Melanocyte of skin (primary cell): ENCODE results near the gene ACOT13. TPM values are rescaled to one million over a fixed set of nuclear protein-coding genes. Genes with fewer than 3 reads are reported as not detected.

Source experiments
- total RNA-seq, 2 donors: library from RNA; depleted of rRNA; stranded (reverse); fragments of >200 nt; gene quantifications; 2 replicates each; pipeline ENCODE4 v1.2.3, GENCODE V29; 2012

The ACOT13 gene
- 1 to 10 TPM; 5.9 to 7.7 TPM for total RNA-seq

GRCh38 chr6:24666641-24667377 lies at the start of gene ACOT13, which contains the start of gene TDP2:
ACOT13 (plus strand) TSS chr6:24667077; CDS start chr6:24667264, 187 bp downstream.
TDP2 (minus strand) TSS chr6:24666899; CDS start chr6:24666862, 37 bp downstream.

GRCh38 chr6:24719125-24719971 lies 52.5 kb downstream of the ACOT13 start, which contains the start of gene C6orf62:
C6orf62 (minus strand) TSS chr6:24719154; CDS start chr6:24718668, 486 bp downstream.

Other genes starting within 250 kb of the ACOT13 start
- under 1 TPM in 1 of 2 donors, not detected in 1; 0.34 TPM for gene GPLD1, start 177.5 kb upstream of the ACOT13 start, total RNA-seq
- 1 to 10 TPM in 1 of 2 donors, under 1 TPM in 1; 0.67 to 2.1 TPM for gene ALDH5A1, start 172.1 kb upstream of the ACOT13 start, total RNA-seq
- under 1 TPM; under 0.01 to 0.33 TPM for gene KIAA0319, start 20.9 kb upstream of the ACOT13 start, total RNA-seq
- 10 to 100 TPM; 12.0 to 16.3 TPM for gene TDP2, start 178 bp upstream of the ACOT13 start, total RNA-seq
- 100 to 1,000 TPM; 123 to 137 TPM for gene C6orf62, start 52.1 kb downstream of the ACOT13 start, total RNA-seq
- 10 to 100 TPM; 23.7 to 51.3 TPM for gene GMNN, start 107.9 kb downstream of the ACOT13 start, total RNA-seq
- not detected for gene ARMH2, start 131.8 kb downstream of the ACOT13 start, total RNA-seq